H7 (cell line): ENCODE data around the gene CDC20. TPM values are rescaled to one million over a fixed set of nuclear protein-coding genes. Genes with fewer than 3 reads are reported as not detected.

Source experiments
- DNase-seq: peaks from one replicate; pipeline ENCODE4 v3.0.0; 2012
- H3K27me3 ChIP-seq: 2 replicates; pipeline ENCODE4 v1.6.0; 2011; ENCODE audit warnings: mild to moderate bottlenecking, low read length; ENCODE audit not compliant: control insufficient read depth, insufficient read depth
- H3K36me3 ChIP-seq: replicated peaks from 2 replicates; pipeline ENCODE4 v1.5.1; 2011; ENCODE audit warnings: low read length; ENCODE audit not compliant: control insufficient read depth, insufficient read depth
- H3K4me3 ChIP-seq: 2 replicates; pipeline ENCODE4 v1.5.1; 2011; ENCODE audit warnings: low read depth, mild to moderate bottlenecking, control low read depth, low read length, moderate library complexity; ENCODE audit not compliant: insufficient read depth
- total RNA-seq: library from RNA; depleted of rRNA; stranded (reverse); fragments of >200 nt; shearing (Covaris generic); gene quantifications from 2 replicates; pipeline ENCODE4 v1.2.3, GENCODE V29; 2014; rRNA removed

The CDC20 gene
- total RNA-seq: 493 and 564 TPM in 2 replicates

DNA sequence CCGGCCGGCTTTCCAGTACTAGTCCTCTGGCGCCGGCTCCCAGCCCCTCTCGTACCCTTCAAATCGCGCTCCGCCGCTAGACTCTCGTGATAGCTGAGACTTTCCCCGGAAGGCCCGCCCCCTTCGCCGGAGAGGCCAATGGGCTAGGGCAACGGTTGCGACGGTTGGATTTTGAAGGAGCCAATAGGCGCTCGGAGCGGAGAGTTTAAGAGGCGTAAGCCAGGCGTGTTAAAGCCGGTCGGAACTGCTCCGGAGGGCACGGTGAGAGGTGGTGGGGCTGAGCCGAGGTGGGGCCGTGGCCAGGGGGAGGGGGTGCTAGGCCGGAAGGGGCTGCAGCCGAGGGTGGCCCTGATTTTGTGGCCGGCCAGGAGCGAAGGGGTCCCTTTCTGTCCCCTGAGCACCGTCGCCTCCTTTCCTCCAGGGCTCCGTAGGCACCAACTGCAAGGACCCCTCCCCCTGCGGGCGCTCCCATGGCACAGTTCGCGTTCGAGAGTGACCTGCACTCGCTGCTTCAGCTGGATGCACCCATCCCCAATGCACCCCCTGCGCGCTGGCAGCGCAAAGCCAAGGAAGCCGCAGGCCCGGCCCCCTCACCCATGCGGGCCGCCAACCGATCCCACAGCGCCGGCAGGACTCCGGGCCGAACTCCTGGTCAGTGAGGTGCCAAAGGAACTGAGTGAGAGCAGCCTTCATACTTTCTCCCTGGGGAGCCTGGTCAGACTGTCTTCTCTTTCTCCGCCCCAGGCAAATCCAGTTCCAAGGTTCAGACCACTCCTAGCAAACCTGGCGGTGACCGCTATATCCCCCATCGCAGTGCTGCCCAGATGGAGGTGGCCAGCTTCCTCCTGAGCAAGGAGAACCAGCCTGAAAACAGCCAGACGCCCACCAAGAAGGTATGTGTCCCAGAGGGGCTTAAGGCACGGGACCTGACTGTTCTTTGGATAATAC is at the start of gene CDC20:
Gene CDC20, plus strand, starts transcription at position 236 of the 948 bp plus-strand sequence. Its CDS starts 235 bp downstream, at position 471.
- Histone ChIP-seq H3K36me3 (peaks cover 35% of the 10 kb centered on the region), H3K4me3 (peak within 1 kb of the TSS; percentile 100), H3K27me3 (no peaks in the 10 kb centered on the region)
- peak; percentile 97 for DNase-seq

DNA sequence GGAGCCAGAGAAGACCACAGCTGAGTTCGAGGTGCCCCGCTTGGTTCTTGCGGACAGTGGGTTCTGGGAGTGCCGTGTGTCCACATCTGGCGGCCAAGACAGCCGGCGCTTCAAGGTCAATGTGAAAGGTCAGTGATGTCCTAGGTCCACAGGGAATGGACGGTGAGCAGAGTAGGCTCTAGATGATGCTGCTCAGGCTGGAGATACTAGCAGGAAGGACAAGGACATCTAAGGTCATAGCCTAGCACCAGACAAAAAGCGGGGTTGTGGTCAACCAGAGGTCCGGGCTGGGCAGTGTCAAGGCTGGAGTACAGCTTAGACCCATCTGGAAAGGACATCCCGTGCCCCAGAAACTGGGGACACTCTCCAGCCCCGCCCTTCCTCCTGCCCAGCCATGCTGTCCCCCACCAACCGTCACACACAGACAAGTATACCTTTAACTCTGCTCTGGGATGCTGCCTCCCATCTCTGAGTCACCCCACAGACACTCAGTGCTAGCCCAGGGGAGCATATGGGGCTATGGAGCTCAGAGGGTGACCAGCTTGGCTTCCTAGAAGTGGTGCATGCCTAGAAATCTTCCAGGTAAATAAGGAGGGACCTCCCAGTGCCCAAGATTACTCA is 49.3 kb upstream of the CDC20 start:
- H3K4me3 ChIP-seq: no peak overlapping the region
- no peaks in the 10 kb centered on the region for H3K27me3 ChIP-seq
- DNase-seq: no peak
- H3K36me3 ChIP-seq: no peaks in the 10 kb centered on the region

DNA sequence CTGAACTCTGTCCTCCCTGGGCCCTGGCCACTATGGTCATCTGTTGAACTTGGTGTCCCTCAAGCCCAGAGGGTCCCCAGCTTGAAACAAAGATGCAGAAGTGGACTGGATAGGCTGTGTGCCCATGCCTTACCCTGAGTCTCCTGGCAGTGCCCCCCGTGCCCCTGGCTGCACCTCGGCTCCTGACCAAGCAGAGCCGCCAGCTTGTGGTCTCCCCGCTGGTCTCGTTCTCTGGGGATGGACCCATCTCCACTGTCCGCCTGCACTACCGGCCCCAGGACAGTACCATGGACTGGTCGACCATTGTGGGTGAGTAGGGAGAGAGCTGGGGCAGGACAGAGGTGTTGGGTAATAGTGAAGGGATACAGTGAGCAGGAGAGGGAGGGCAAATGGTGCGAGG is 47.3 kb upstream of the CDC20 start:
- H3K36me3 ChIP-seq: no peaks in the 10 kb centered on the region
- no peaks in the 10 kb centered on the region for H3K27me3 ChIP-seq

DNA sequence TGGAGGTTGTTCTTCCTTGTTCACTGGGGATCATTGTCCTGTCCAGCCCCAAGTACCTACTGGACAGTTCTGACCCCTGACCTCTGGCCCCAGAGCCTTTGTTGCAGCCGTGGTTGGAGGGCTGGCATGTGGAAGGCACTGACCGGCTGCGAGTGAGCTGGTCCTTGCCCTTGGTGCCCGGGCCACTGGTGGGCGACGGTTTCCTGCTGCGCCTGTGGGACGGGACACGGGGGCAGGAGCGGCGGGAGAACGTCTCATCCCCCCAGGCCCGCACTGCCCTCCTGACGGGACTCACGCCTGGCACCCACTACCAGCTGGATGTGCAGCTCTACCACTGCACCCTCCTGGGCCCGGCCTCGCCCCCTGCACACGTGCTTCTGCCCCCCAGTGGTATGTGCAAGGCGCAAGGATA is 46.6 kb upstream of the CDC20 start:
- Histone ChIP-seq H3K27me3 (no peaks in the 10 kb centered on the region), H3K36me3 (no peaks in the 10 kb centered on the region), H3K4me3 (no peak overlapping the region)
- no peak for DNase-seq

More for the DNA sequence above, 47.3 kb upstream of the CDC20 start:
- no peak overlapping the region for H3K4me3 ChIP-seq
- DNase-seq: no peak

DNA sequence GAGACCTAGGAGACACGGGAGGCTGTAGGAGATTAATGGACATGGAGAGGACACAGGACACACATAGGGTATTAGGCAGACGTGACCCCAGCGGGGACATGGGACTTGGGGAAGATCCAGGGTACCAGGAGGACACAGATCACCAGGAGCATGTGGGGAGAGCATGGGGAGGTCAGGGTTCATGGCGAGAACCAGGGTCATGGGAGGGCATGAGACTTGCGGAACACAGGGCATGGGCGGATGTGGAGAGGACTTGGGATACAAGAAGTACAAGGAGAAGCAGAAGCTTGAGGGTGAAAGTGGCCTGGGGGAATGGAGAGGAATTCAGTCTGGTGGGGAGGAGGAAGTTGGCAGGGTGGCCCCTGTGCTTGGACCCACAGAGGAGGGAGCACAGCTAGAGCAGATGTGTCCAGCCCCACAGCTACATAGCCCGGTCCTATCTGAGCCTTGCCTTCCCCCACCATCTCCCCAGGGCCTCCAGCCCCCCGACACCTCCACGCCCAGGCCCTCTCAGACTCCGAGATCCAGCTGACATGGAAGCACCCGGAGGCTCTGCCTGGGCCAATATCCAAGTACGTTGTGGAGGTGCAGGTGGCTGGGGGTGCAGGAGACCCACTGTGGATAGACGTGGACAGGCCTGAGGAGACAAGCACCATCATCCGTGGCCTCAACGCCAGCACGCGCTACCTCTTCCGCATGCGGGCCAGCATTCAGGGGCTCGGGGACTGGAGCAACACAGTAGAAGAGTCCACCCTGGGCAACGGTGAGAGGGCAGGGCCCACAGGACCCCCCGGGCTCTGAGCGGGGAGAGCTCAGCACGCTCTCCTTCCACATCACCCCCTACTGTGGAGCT is 45.9 kb upstream of the CDC20 start:
- no peaks in the 10 kb centered on the region for H3K36me3 ChIP-seq
- H3K27me3 ChIP-seq: no peaks in the 10 kb centered on the region
- H3K4me3 ChIP-seq: no peak overlapping the region
- no peak for DNase-seq

DNA sequence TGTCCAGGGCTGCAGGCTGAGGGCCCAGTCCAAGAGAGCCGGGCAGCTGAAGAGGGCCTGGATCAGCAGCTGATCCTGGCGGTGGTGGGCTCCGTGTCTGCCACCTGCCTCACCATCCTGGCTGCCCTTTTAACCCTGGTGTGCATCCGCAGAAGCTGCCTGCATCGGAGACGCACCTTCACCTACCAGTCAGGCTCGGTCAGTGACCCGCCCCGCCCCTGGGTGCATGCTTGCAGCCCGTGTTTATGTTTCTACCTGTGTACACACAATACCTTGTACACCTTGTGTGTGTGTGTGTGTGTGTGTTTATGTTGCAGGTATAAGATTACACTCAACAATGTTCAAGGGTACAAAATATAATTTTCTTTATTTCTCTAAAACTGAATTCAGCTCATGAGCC is 45.0 kb upstream of the CDC20 start:
- no peaks in the 10 kb centered on the region for H3K36me3 ChIP-seq

DNA sequence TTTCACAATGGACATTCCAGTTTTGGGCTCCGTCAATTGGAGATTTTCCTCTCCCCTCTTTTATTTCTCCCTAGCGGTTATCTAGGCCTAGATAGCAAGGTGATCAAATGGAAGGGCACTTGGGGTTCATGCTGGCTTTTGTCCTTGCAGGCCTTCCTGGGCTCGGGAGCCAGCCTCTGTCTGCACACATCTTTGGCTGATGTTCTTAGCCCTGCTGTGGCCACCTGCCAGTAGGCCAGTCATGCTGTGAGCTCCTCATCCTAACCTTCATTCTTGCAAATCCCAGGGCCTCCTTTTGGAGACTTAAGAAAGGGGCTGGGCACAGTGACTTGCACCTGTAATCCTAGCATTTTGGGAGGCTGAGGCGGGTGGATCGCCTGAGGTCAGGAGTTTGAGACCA is 44.5 kb upstream of the CDC20 start:
- Histone ChIP-seq H3K4me3 (no peak overlapping the region), H3K27me3 (no peaks in the 10 kb centered on the region), H3K36me3 (no peaks in the 10 kb centered on the region)
- DNase-seq: no peak

More for the DNA sequence above, 45.0 kb upstream of the CDC20 start:
- no peak for DNase-seq
- no peak overlapping the region for H3K4me3 ChIP-seq
- no peaks in the 10 kb centered on the region for H3K27me3 ChIP-seq

DNA sequence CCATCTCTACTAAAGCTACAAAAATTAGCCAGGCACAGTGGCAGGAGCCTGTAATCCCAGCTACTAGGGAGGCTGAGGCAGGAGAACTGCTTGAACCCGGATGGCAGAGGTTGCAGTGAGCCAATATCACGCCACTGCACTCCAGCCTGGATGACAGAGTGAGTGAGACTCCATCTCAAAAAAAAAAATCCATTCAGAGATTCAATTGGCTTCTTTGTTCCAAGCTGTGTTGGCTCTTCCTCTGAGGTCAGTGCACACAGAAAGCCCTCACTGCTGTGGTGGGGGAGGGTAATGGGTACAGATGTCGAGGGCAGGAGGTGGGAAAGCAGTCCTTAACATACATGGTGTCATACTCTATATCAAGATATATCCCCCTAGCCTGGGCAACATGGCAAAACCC is 43.3 kb upstream of the CDC20 start:
- H3K27me3 ChIP-seq: no peaks in the 10 kb centered on the region
- H3K36me3 ChIP-seq: no peaks in the 10 kb centered on the region
- no peak for DNase-seq
- no peak overlapping the region for H3K4me3 ChIP-seq

DNA sequence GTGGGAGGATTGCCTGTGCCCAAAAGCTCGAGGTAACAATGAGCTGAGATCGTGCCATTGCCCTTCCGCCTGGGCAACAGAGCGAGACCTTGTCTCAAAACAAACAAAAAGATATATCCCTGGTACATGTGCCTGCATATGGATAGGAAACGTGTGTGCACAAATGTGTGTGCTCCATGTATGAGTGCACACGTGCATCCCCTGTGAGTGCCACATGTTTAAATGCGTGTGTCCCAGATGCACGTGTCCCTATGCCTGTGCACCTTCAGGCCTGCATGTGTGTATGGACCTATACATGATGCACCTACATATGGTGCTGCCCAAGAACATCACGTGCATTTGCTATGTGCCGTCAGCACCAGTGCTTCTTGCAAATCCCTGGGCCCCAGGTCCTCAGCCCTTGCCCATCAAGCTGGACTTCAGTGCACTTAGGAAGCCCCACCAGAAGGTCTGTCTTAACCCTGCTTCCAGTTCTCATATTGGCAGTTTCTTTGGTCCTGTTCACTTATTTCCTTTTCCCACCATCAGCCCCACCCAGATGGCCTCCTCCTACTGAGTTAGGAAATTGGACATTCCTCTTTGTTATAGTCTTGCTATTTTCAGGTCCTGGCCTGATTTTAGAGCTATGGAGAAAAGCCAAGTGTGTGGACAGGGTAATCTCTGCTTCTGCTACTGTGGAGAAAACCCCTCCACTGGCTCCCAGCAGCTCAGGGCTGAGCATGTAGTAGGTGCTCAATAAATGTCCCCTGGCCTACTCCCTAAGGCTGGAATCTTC is 42.6 kb upstream of the CDC20 start:
- no peak for DNase-seq
- Histone ChIP-seq H3K36me3 (no peaks in the 10 kb centered on the region), H3K4me3 (no peak overlapping the region), H3K27me3 (no peaks in the 10 kb centered on the region)

DNA sequence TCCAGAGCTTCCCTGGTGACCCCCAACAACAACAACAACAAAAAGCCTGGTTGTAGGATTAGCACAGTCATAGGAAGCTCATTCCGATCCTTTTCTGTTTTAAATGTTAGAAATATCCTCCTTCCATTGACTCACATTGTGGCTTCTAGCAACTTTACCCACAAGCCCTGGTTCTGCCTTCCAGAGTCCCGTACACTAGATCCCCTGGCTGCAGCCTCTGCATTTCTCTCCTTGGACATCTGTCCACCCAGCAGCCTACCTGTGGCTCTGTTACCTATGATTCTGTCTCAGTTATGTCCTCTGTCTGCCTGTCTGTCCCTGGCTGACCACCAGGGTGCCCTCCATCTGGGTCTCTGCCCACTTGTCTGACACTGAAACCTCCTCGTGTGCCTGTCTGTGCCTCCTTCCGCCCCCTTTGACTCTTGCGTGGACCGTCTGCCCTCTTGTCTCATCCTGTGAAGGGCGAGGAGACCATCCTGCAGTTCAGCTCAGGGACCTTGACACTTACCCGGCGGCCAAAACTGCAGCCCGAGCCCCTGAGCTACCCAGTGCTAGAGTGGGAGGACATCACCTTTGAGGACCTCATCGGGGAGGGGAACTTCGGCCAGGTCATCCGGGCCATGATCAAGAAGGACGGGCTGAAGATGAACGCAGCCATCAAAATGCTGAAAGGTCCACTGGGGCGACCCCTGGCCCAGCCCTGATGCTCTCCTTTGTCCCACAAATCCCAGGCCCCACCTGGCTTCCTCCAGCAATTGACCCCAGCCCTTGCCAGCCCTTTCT is 41.9 kb upstream of the CDC20 start:
- Histone ChIP-seq H3K36me3 (no peaks in the 10 kb centered on the region), H3K27me3 (no peaks in the 10 kb centered on the region), H3K4me3 (no peak overlapping the region)
- DNase-seq: no peak

DNA sequence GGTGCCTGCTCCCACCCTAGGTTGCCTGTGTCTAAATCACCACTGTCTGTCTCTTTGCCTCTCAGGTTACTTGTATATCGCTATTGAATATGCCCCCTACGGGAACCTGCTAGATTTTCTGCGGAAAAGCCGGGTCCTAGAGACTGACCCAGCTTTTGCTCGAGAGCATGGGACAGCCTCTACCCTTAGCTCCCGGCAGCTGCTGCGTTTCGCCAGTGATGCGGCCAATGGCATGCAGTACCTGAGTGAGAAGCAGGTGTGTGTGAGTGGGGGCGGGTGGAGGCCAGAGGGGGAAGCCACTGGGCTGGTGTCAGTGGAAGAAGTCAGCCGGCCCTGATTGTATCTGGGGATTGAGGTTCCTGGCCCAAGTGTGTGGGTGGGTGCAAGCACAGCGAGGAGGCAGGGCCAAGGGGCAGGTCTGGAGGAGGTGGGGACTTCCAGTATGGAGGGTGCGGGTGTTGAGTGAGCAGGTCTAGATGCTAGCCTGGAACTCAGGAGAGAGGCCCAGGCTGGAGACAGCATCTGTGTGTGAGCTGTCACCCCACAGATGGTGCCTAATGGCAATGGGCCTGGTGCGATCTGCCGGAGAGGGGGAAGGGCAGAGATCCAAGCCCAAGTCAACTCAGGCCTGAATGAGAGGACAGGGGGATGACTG is 40.8 kb upstream of the CDC20 start:
- no peak for DNase-seq
- Histone ChIP-seq H3K27me3 (no peaks in the 10 kb centered on the region), H3K36me3 (no peaks in the 10 kb centered on the region), H3K4me3 (no peak overlapping the region)

DNA sequence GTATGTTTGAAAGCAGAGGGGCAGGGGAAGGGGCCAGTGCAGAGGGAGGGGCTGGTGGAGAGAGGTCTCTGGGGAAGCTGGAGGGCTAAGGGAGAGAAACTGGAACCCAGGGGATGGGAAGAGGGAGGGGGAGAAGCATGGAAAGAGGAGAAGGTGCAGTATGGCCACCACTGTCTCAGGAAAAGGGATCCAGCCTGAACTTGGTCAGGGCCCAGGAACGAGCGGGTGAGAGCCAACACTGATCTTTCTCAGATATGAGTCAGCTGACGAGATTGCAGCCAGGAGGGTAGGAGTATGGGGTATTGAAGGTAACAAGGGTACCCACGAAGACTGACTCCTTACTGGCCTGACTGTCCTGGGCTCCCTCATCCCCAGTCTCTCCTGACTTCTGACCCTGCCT is 40.0 kb upstream of the CDC20 start:
- no peaks in the 10 kb centered on the region for H3K27me3 ChIP-seq
- H3K4me3 ChIP-seq: no peak overlapping the region
- no peaks in the 10 kb centered on the region for H3K36me3 ChIP-seq
- DNase-seq: no peak

DNA sequence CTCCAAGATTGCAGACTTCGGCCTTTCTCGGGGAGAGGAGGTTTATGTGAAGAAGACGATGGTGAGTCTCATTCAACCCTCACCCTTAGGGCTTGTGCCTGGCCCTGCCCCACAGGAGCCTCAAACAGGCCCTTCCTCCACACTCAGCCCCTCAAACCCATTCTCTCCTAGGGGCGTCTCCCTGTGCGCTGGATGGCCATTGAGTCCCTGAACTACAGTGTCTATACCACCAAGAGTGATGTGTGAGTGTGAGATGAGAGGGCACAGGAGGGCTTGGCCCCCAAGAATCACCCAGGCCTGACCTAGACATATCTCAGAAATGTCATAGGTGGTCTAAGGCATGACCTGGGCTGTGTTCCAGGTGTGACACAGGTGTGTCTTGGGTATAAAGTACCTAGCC is 39.5 kb upstream of the CDC20 start:
- no peaks in the 10 kb centered on the region for H3K27me3 ChIP-seq
- no peaks in the 10 kb centered on the region for H3K36me3 ChIP-seq
- H3K4me3 ChIP-seq: no peak overlapping the region
- no peak for DNase-seq
